ENCODE results near the gene ADGRF4. TPM values are rescaled to one million over a fixed set of nuclear protein-coding genes. Genes with fewer than 3 reads are reported as not detected.

ADGRF4 gene
- not detected for total RNA-seq
- not detected for polyA plus RNA-seq

DNA sequence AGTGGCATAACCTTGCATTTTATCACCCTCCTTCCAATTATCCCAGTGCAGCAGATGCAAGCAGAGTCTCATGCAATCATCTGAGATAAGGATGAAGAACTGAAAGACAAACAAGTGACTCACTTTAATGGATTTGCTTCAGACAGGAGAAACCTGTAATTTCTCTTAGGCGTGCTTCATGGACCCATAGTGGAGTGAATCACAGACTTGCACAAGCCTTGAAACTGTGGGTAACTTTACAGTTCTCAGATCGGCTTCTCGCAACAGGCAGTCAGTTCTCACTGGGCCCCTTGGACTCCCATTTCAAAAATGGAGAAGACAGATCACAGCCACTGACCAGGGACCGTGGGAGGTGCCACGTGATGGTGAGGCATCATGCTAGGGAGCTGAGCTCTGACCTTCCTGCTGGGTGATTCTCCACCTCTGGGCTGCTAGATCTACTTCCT lies at the start of gene ADGRF4:
TSS of gene ADGRF4 (plus strand) at position 239 of the 446 bp plus-strand sequence. CDS start 8,666 bp downstream, outside the sequence.
- Mint-ChIP-seq H3K4me3 (no peak within 1 kb of the TSS), H3K36me3 (no peaks in the 10 kb centered on the region), H3K27me3 (no peaks in the 10 kb centered on the region), H3K4me1 (no peaks in the 10 kb centered on the region), H3K9me3 (no peaks in the 10 kb centered on the region), H3K27ac (no peak within 1 kb of the TSS)
- H3K4me1 ChIP-seq (ENCODE audit: control insufficient read depth, insufficient read depth, low read length, poor library complexity, severe bottlenecking), result no peaks in the 10 kb centered on the region
- ATAC-seq (ENCODE audit: low read depth in 2 of 2) (no peak), DNase-seq (no peak)
- H3K36me3 ChIP-seq (ENCODE audit: control insufficient read depth, insufficient read depth, low read length), result no peaks in the 10 kb centered on the region
- no peak within 1 kb of the TSS for H3K4me3 ChIP-seq (ENCODE audit: low read depth, low read length)
- no peaks in the 10 kb centered on the region for H3K9me3 ChIP-seq (ENCODE audit: control insufficient read depth in 2 of 2, low read length in 2 of 2)
- no peaks in the 10 kb centered on the region for H3K27me3 ChIP-seq (ENCODE audit: control insufficient read depth, insufficient read depth, low read length)
- no peak within 1 kb of the TSS for H3K27ac ChIP-seq (ENCODE audit: insufficient read depth, low read length, poor library complexity, severe bottlenecking)

DNA sequence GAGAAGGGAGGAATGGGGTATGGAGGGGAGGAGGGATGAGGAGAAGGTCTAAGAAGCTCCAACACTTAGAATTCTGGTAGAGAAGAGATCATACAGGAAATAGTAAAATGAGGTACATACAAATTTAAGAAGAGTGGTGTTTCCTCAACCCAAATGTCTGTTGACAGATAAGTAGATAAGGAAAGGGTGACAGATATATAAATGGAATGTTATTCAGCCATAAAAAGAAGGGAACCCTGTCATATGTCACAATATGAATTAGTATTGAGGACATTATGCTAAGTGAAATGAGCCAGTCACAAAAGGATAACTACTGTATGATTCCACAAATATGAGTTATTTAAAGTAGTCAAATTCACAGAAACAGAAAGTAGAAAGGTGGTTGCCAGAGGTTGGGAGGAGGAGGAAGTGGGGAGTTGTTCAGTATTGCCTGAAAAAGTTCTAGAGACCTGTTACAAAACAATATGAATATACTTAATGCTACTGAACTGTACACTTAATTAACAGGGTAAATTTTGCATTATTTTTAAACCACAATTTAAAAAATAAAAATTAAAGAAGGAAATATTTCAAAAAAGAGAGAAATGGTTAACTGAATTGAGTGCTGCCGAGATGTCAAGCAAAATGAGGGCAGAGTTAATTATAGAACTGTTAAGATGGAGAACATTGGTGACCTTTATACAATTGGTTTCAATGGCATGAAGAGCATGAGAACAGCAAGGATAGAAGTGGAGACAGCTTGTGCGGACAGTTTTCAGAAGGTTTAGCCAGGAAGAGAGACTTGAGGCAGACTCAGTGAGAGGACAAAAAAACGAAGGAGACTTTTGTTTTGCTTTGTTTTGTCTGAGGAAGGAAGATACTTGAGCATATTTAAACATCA lies 47.6 kb upstream of the ADGRF4 start:
- H3K9me3 Mint-ChIP-seq, result no peaks in the 10 kb centered on the region
- ATAC-seq (ENCODE audit: low read depth in 2 of 2) (no peak), DNase-seq (peak in 1 of 3 donors; percentile 9)
- no peaks in the 10 kb centered on the region for H3K4me1 Mint-ChIP-seq
- no peaks in the 10 kb centered on the region for H3K27me3 ChIP-seq (ENCODE audit: control insufficient read depth, insufficient read depth, low read length)
- H3K27ac ChIP-seq (ENCODE audit: insufficient read depth, low read length, poor library complexity, severe bottlenecking), result no peak overlapping the region
- H3K36me3 ChIP-seq (ENCODE audit: control insufficient read depth, insufficient read depth, low read length), result no peaks in the 10 kb centered on the region
- H3K4me3 Mint-ChIP-seq, result no peak overlapping the region
- H3K9me3 ChIP-seq (ENCODE audit: control insufficient read depth in 2 of 2, low read length in 2 of 2), result no peaks in the 10 kb centered on the region
- no peaks in the 10 kb centered on the region for H3K4me1 ChIP-seq (ENCODE audit: control insufficient read depth, insufficient read depth, low read length, poor library complexity, severe bottlenecking)
- no peak overlapping the region for H3K27ac Mint-ChIP-seq
- no peaks in the 10 kb centered on the region for H3K36me3 Mint-ChIP-seq
- H3K4me3 ChIP-seq (ENCODE audit: low read depth, low read length), result no peak overlapping the region
- no peaks in the 10 kb centered on the region for H3K27me3 Mint-ChIP-seq

DNA sequence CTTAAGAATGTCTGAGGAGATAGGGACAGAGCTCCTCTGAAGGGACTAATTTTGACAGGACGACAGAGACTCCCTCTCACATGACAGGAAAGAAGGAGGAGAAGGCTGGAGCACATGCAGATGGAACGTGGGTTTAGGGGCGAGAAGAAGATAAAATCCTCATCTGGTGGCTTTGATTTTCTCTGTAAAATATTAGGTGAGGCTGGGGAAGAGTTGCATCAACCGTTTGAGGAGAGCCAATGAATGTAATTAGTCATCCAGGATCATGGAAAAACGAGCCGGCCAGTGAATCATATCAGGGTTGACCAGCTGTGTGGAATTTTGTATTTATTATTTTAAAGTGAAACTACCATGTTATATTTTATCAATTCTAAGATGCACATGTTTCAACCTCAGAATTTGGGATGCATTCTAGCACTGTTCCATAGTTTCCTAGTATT lies 46.9 kb upstream of the ADGRF4 start:
- no peaks in the 10 kb centered on the region for H3K36me3 Mint-ChIP-seq
- H3K4me3 Mint-ChIP-seq, result no peak overlapping the region
- H3K27me3 ChIP-seq (ENCODE audit: control insufficient read depth, insufficient read depth, low read length), result no peaks in the 10 kb centered on the region
- H3K9me3 ChIP-seq (ENCODE audit: control insufficient read depth in 2 of 2, low read length in 2 of 2), result no peaks in the 10 kb centered on the region
- no peak overlapping the region for H3K27ac Mint-ChIP-seq
- H3K4me3 ChIP-seq (ENCODE audit: low read depth, low read length), result no peak overlapping the region
- no peak overlapping the region for H3K27ac ChIP-seq (ENCODE audit: insufficient read depth, low read length, poor library complexity, severe bottlenecking)
- H3K9me3 Mint-ChIP-seq, result no peaks in the 10 kb centered on the region
- no peaks in the 10 kb centered on the region for H3K4me1 Mint-ChIP-seq
- no peaks in the 10 kb centered on the region for H3K36me3 ChIP-seq (ENCODE audit: control insufficient read depth, insufficient read depth, low read length)
- no peaks in the 10 kb centered on the region for H3K27me3 Mint-ChIP-seq
- ATAC-seq (ENCODE audit: low read depth in 2 of 2), result no peak
- DNase-seq, result no peak
- no peaks in the 10 kb centered on the region for H3K4me1 ChIP-seq (ENCODE audit: control insufficient read depth, insufficient read depth, low read length, poor library complexity, severe bottlenecking)

DNA sequence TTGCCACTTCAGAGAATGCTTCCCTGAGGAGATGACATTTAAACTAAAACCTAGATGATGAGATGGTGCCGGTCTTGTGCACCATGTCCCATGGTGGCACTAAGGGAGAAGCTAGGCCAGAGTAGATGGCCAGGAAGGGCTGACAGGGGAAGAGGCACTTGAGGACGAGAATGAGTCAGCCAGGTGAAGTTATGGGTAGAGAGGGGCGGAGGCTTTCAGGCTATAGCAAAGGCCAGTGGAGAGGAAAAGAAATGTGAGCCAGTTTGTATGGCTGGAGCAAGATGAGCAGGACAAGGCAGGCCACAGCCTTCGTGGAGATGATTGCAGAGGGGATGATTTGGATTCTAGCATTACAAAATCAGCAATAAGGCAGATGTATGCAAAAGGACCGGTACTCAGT lies 44.7 kb upstream of the ADGRF4 start:
- ATAC-seq (ENCODE audit: low read depth in 2 of 2) (no peak), DNase-seq (no peak)
- no peak overlapping the region for H3K4me3 ChIP-seq (ENCODE audit: low read depth, low read length)
- Mint-ChIP-seq H3K36me3 (no peaks in the 10 kb centered on the region), H3K27me3 (peaks cover 6% of the 10 kb centered on the region), H3K4me3 (no peak overlapping the region), H3K4me1 (no peaks in the 10 kb centered on the region), H3K27ac (no peak overlapping the region), H3K9me3 (no peaks in the 10 kb centered on the region)
- H3K36me3 ChIP-seq (ENCODE audit: control insufficient read depth, insufficient read depth, low read length), result no peaks in the 10 kb centered on the region
- no peaks in the 10 kb centered on the region for H3K27me3 ChIP-seq (ENCODE audit: control insufficient read depth, insufficient read depth, low read length)
- no peak overlapping the region for H3K27ac ChIP-seq (ENCODE audit: insufficient read depth, low read length, poor library complexity, severe bottlenecking)
- no peaks in the 10 kb centered on the region for H3K9me3 ChIP-seq (ENCODE audit: control insufficient read depth in 2 of 2, low read length in 2 of 2)
- no peaks in the 10 kb centered on the region for H3K4me1 ChIP-seq (ENCODE audit: control insufficient read depth, insufficient read depth, low read length, poor library complexity, severe bottlenecking)

- Histone ChIP-seq H3K27me3 (ENCODE audit: control insufficient read depth, insufficient read depth, low read length) (no peaks in the 10 kb centered on the region), H3K4me3 (ENCODE audit: low read depth, low read length) (no peak overlapping the region), H3K27ac (ENCODE audit: insufficient read depth, low read length, poor library complexity, severe bottlenecking) (no peak overlapping the region), H3K9me3 (ENCODE audit: control insufficient read depth in 2 of 2, low read length in 2 of 2) (no peaks in the 10 kb centered on the region), H3K4me1 (ENCODE audit: control insufficient read depth, insufficient read depth, low read length, poor library complexity, severe bottlenecking) (no peaks in the 10 kb centered on the region), H3K36me3 (ENCODE audit: control insufficient read depth, insufficient read depth, low read length) (no peaks in the 10 kb centered on the region)
- Mint-ChIP-seq H3K4me3 (no peak overlapping the region), H3K4me1 (no peaks in the 10 kb centered on the region), H3K36me3 (no peaks in the 10 kb centered on the region), H3K27me3 (peaks cover 6% of the 10 kb centered on the region), H3K9me3 (no peaks in the 10 kb centered on the region), H3K27ac (no peak overlapping the region)
- ATAC-seq (ENCODE audit: low read depth in 2 of 2), result no peak
- DNase-seq, result no peak
Measured at GRCh38 chr6:47654255-47654654, 44.1 kb upstream of the ADGRF4 start.

DNA sequence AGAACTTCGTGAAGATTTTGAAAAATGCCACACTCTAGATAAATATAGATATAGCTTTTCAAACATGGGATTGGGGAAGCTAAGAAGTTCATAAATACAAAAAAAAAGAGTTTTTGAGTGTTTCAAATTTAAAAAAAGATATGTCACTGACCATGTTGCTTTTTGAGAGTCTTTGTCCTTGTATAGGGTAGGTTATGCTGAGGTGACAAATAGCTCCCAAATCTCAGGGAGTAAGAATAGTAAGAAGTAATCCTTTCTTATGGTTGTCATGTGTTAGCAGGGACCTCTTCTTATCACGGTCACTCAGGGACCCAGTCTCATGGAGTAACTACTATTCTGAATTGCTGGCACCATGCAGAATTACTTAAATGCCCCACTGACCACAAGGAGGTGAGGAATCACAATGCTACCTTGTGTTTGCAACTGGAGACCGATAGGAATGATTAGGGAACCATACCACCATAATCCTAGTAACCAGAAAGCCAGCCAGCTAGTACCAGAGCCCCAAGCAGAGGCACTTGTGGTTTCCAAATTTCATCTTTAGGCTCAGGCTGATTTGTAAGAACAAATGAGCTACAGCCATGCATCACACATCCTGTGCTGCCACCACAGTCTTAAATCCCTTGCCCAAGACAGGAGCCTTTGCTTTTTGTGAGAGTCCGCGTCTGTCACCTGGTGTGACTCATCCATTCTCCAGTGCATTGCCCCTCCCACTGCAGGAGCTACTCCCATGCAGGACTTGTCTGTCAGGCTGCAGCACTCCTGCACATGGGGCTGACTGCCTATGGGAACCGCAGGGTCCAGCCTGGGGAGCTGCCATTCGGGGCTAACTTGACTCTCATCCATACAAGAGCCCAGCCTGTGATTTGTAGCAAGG lies 42.4 kb upstream of the ADGRF4 start:
- peak in 1 of 3 donors; percentile 30 for DNase-seq
- H3K9me3 ChIP-seq (ENCODE audit: control insufficient read depth in 2 of 2, low read length in 2 of 2), result no peaks in the 10 kb centered on the region
- H3K4me3 Mint-ChIP-seq, result no peak overlapping the region
- no peaks in the 10 kb centered on the region for H3K27me3 ChIP-seq (ENCODE audit: control insufficient read depth, insufficient read depth, low read length)
- no peak overlapping the region for H3K27ac ChIP-seq (ENCODE audit: insufficient read depth, low read length, poor library complexity, severe bottlenecking)
- ATAC-seq (ENCODE audit: low read depth in 2 of 2), result peak in 1 of 2 donors; percentile 53
- no peak overlapping the region for H3K27ac Mint-ChIP-seq
- no peaks in the 10 kb centered on the region for H3K4me1 ChIP-seq (ENCODE audit: control insufficient read depth, insufficient read depth, low read length, poor library complexity, severe bottlenecking)
- peaks cover 16% of the 10 kb centered on the region for H3K27me3 Mint-ChIP-seq
- no peaks in the 10 kb centered on the region for H3K36me3 ChIP-seq (ENCODE audit: control insufficient read depth, insufficient read depth, low read length)
- no peaks in the 10 kb centered on the region for H3K36me3 Mint-ChIP-seq
- no peak overlapping the region for H3K4me3 ChIP-seq (ENCODE audit: low read depth, low read length)
- no peaks in the 10 kb centered on the region for H3K9me3 Mint-ChIP-seq
- H3K4me1 Mint-ChIP-seq, result no peaks in the 10 kb centered on the region

DNA sequence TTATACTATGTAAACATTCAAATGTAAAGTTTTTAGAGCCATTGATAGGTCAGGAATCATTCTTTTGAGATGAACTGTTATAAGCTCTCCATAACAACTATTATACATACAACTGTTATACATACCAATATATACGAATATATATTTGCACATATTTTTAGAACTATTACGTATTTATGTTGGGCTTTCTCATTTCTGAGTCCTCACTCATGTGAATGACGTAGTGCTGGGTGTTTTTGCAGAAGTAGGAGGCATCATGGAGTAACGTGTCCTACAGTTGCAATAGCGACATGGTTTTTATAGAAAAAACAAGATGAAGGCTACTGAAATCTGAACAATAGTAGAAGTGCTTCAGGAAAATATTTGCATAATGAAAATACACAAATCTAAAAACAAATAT lies 36.4 kb upstream of the ADGRF4 start:
- ATAC-seq (ENCODE audit: low read depth in 2 of 2) (no peak), DNase-seq (no peak)
- H3K9me3 Mint-ChIP-seq, result no peaks in the 10 kb centered on the region
- H3K27ac ChIP-seq (ENCODE audit: insufficient read depth, low read length, poor library complexity, severe bottlenecking), result no peak overlapping the region
- H3K4me3 ChIP-seq (ENCODE audit: low read depth, low read length), result no peak overlapping the region
- H3K4me1 ChIP-seq (ENCODE audit: control insufficient read depth, insufficient read depth, low read length, poor library complexity, severe bottlenecking), result no peaks in the 10 kb centered on the region
- H3K4me3 Mint-ChIP-seq, result no peak overlapping the region
- H3K36me3 ChIP-seq (ENCODE audit: control insufficient read depth, insufficient read depth, low read length), result no peaks in the 10 kb centered on the region
- H3K27me3 ChIP-seq (ENCODE audit: control insufficient read depth, insufficient read depth, low read length), result peaks cover 2% of the 10 kb centered on the region
- peaks cover 38% of the 10 kb centered on the region for H3K27me3 Mint-ChIP-seq
- no peak overlapping the region for H3K27ac Mint-ChIP-seq
- H3K36me3 Mint-ChIP-seq, result no peaks in the 10 kb centered on the region
- no peaks in the 10 kb centered on the region for H3K4me1 Mint-ChIP-seq
- no peaks in the 10 kb centered on the region for H3K9me3 ChIP-seq (ENCODE audit: control insufficient read depth in 2 of 2, low read length in 2 of 2)
